A549 treated with RU486 at 1 μM for 4 hours (cell line): ENCODE data around the gene CNTN4. TPM values are rescaled to one million over a fixed set of nuclear protein-coding genes. Genes with fewer than 3 reads are reported as not detected.

ENCODE experiments used
- total RNA-seq: library from RNA; stranded (reverse); fragments of 200-300 nt; extraction: Qiagen RNA extraction; gene quantifications from 5 replicates; pipeline ENCODE4 v1.2.3, GENCODE V29; 2022; ENCODE audit warnings: low read depth

Gene CNTN4
- not detected in 5 replicates for total RNA-seq

GRCh38 chr3:2098398-2099027 is at the start of gene CNTN4:
Gene CNTN4 (plus strand): TSS chr3:2098866.

